Upper lobe of left lung (tissue), 6 donors: ENCODE data around the gene SMYD3. TPM values are rescaled to one million over a fixed set of nuclear protein-coding genes. Genes with fewer than 3 reads are reported as not detected.

Source experiments
- ATAC-seq, 2 donors: fragments of 200-7000 bp; cut with Tn5 transposase; one replicate each; pipeline ENCODE4 v1.9.1; 2022; ENCODE audit warnings: mild to moderate bottlenecking in 2 of 2, moderate library complexity in 2 of 2; ENCODE audit not compliant: low FRiP score in 2 of 2
- DNase-seq, 2 donors: peaks; one replicate each; pipeline ENCODE4 v3.0.0-alpha.2; 2019 to 2020
- H3K27ac ChIP-seq, 4 donors: fragments of 200-600 bp; sonication (generic); one replicate each; pipeline ENCODE4 v1.5.1; 2016 to 2019
- H3K27me3 ChIP-seq, 4 donors: fragments of 200-600 bp; sonication (generic); one replicate each; pipeline ENCODE4 v1.5.1; 2017 to 2019
- H3K36me3 ChIP-seq, 4 donors: fragments of 200-600 bp; sonication (generic); one replicate each; pipeline ENCODE4 v1.5.1; 2016 to 2019
- H3K4me1 ChIP-seq, 4 donors: fragments of 200-600 bp; sonication (generic); one replicate each; pipeline ENCODE4 v1.5.1; 2018 to 2019
- H3K4me3 ChIP-seq, 4 donors: fragments of 200-600 bp; sonication (generic); one replicate each; pipeline ENCODE4 v1.5.1; 2017 to 2019; ENCODE audit warnings: mild to moderate bottlenecking in 2 of 4, moderate library complexity in 1 of 4
- H3K9me3 ChIP-seq, 4 donors: fragments of 200-600 bp; sonication (generic); one replicate each; pipeline ENCODE4 v1.5.1; 2018 to 2019
- CTCF ChIP-seq, 6 experiments: fragments of 450-650 bp in 4 of 6; fragments of 200-600 bp in 2 of 6; sonication (generic) in 2 of 6; IDR thresholded peaks; one replicate each; pipeline ENCODE4 v1.5.1; 2016 to 2019; ENCODE audit warnings: antibody characterized with exemption in 6 of 6
- EP300 ChIP-seq, 4 donors: sonication (generic); formaldehyde crosslinking; IDR thresholded peaks; one replicate each; pipeline ENCODE4 v1.5.1; 2017; ENCODE audit warnings: antibody characterized with exemption in 4 of 4, control low read depth in 2 of 4
- POLR2A ChIP-seq, 4 donors: fragments of 450-650 bp; IDR thresholded peaks; one replicate each; pipeline ENCODE4 v1.5.1; 2016 to 2017; ENCODE audit warnings: antibody characterized with exemption in 4 of 4, mild to moderate bottlenecking in 2 of 4
- POLR2AphosphoS5 ChIP-seq, 2 donors: sonication (generic); formaldehyde crosslinking; IDR thresholded peaks; one replicate each; pipeline ENCODE4 v1.5.1; 2017; ENCODE audit warnings: antibody characterized with exemption in 2 of 2
- WGBS, 2 donors: methylation state at CpG; one replicate each; pipeline ENCODE4 v1.1.5; 2017 to 2018; 5-methylcytosine and 5-hydroxymethylcytosine counted together
- total RNA-seq, 6 donors: library from RNA; depleted of rRNA in 4 of 6; stranded (reverse); fragments of >200 nt in 4 of 6; gene quantifications; one replicate each; pipeline versions ENCODE4 v1.1.0 to v1.2.1, GENCODE V29; 2016 to 2021
- donor health status: DM: no; HTN: no; CAD: no; lungs with moderate emphysema.
- donor health status: DM: no; HTN: yes; CAD: no; lungs with severe emphysema.

Gene SMYD3
- total RNA-seq, 6 donors from 2014 or later: 22.7 to 109 (median 34.0) TPM

GRCh38 chr1:246131095-246131494, 376.0 kb downstream of the SMYD3 start:
- TF ChIP-seq POLR2AphosphoS5 (IDR thresholded peaks at IDR 0.05): no peak
- TF ChIP-seq CTCF (IDR thresholded peaks at IDR 0.05): no peak
- no peak for TF ChIP-seq EP300 (IDR thresholded peaks at IDR 0.05)
- TF ChIP-seq POLR2A (IDR thresholded peaks at IDR 0.05): no peak
- Histone ChIP-seq H3K4me3 (no peak overlapping the region), H3K27me3 (no peaks in the 10 kb centered on the region), H3K27ac (no peak overlapping the region), H3K9me3 (no peaks in the 10 kb centered on the region), H3K4me1 (no peaks in the 10 kb centered on the region), H3K36me3 (no peaks in the 10 kb centered on the region)
- WGBS, 2 donors: 69 to 70% methylated on average over 1 of the region's 1 CpG
- DNase-seq (no peak), ATAC-seq (no peak)

- Histone ChIP-seq H3K27me3 (no peaks in the 10 kb centered on the region), H3K4me3 (no peak overlapping the region), H3K36me3 (no peaks in the 10 kb centered on the region), H3K27ac (no peak overlapping the region), H3K4me1 (no peaks in the 10 kb centered on the region), H3K9me3 (no peaks in the 10 kb centered on the region)
- DNase-seq: no peak
- WGBS, 2 donors: 92 to 96% methylated on average over 9 of the region's 9 CpGs
- TF ChIP-seq CTCF (IDR thresholded peaks at IDR 0.05) (no peak), EP300 (IDR thresholded peaks at IDR 0.05) (no peak), POLR2AphosphoS5 (IDR thresholded peaks at IDR 0.05) (no peak), POLR2A (IDR thresholded peaks at IDR 0.05) (no peak)
- no peak for ATAC-seq
Measured at GRCh38 chr1:246128494-246129069, 378.5 kb downstream of the SMYD3 start.

GRCh38 chr1:246126580-246126979, 380.5 kb downstream of the SMYD3 start:
- ATAC-seq: no peak
- Histone ChIP-seq H3K4me1 (no peaks in the 10 kb centered on the region), H3K9me3 (no peaks in the 10 kb centered on the region), H3K36me3 (no peaks in the 10 kb centered on the region), H3K4me3 (no peak overlapping the region), H3K27ac (no peak overlapping the region), H3K27me3 (no peaks in the 10 kb centered on the region)
- DNase-seq: no peak
- TF ChIP-seq POLR2AphosphoS5 (IDR thresholded peaks at IDR 0.05): no peak
- TF ChIP-seq CTCF (IDR thresholded peaks at IDR 0.05): no peak
- no peak for TF ChIP-seq POLR2A (IDR thresholded peaks at IDR 0.05)
- TF ChIP-seq EP300 (IDR thresholded peaks at IDR 0.05): no peak

GRCh38 chr1:246122071-246122470, 385.0 kb downstream of the SMYD3 start:
- no peak for TF ChIP-seq POLR2AphosphoS5 (IDR thresholded peaks at IDR 0.05)
- no peak for DNase-seq
- Histone ChIP-seq H3K27ac (no peak overlapping the region), H3K4me1 (peaks cover 0 to 5% (median under 1%) of the 10 kb centered on the region in 4 donors), H3K9me3 (no peaks in the 10 kb centered on the region), H3K36me3 (no peaks in the 10 kb centered on the region), H3K4me3 (no peak overlapping the region), H3K27me3 (no peaks in the 10 kb centered on the region)
- no peak for ATAC-seq
- 89 to 98% methylated on average over 3 of the region's 3 CpGs for WGBS, 2 donors

- Histone ChIP-seq H3K4me1 (peaks cover 5% of the 10 kb centered on the region in 4 donors), H3K27ac (no peak overlapping the region), H3K36me3 (no peaks in the 10 kb centered on the region), H3K27me3 (no peaks in the 10 kb centered on the region), H3K9me3 (no peaks in the 10 kb centered on the region), H3K4me3 (no peak overlapping the region)
- TF ChIP-seq EP300 (IDR thresholded peaks at IDR 0.05) (no peak), POLR2AphosphoS5 (IDR thresholded peaks at IDR 0.05) (no peak), POLR2A (IDR thresholded peaks at IDR 0.05) (no peak), CTCF (IDR thresholded peaks at IDR 0.05) (no peak)
- ATAC-seq: no peak
- WGBS, 2 donors: 91 to 94% methylated on average over 4 of the region's 4 CpGs
- DNase-seq: no peak
Measured at GRCh38 chr1:246121533-246121932, 385.5 kb downstream of the SMYD3 start.
